DMS79 treated with DMSO at 0.1 percent for 48 hours (cell line): ENCODE data around the gene PKNOX1.
"Not testable (repeated sequence)": the region's sequence is repeated elsewhere in the genome, so short reads cannot be mapped to it uniquely, and the experiment has no call there.

Experiments used
- DNase-seq: peaks from one replicate; lab custom pipeline; 2025; lab: John Stamatoyannopoulos, UW

The PKNOX1 gene

GRCh38 chr21:42973991-42974831, at the start of gene PKNOX1:
PKNOX1 (plus strand) TSS chr21:42974562; CDS start chr21:43004382, 29,820 bp downstream.
- DNase-seq: peak; percentile 98

- no peak for DNase-seq
These were observed 49.0 kb upstream of the PKNOX1 start, which contains the start of gene ERVH48-1 for GRCh38 chr21:42925114-42925926. ERVH48-1 (minus strand) TSS chr21:42925630; CDS start chr21:42919006, 6,624 bp downstream.

GRCh38 chr21:42927474-42928200, 46.7 kb upstream of the PKNOX1 start:
- DNase-seq: not testable (repeated sequence)

GRCh38 chr21:42929969-42930368, 44.4 kb upstream of the PKNOX1 start:
- no peak for DNase-seq

- no peak for DNase-seq
These were observed 42.7 kb upstream of the PKNOX1 start for GRCh38 chr21:42931560-42932235.

GRCh38 chr21:42932378-42933136, 41.8 kb upstream of the PKNOX1 start:
- DNase-seq: not testable (repeated sequence)

- DNase-seq: not testable (repeated sequence)
These were observed 41.0 kb upstream of the PKNOX1 start for GRCh38 chr21:42933137-42933970.

GRCh38 chr21:42933973-42934372, 40.4 kb upstream of the PKNOX1 start:
- not testable (repeated sequence) for DNase-seq

- not testable (repeated sequence) for DNase-seq
These were observed 38.0 kb upstream of the PKNOX1 start for GRCh38 chr21:42936360-42936759.

- DNase-seq: not testable (repeated sequence)
These were observed 37.1 kb upstream of the PKNOX1 start for GRCh38 chr21:42937034-42937940.

GRCh38 chr21:42937960-42938605, 36.3 kb upstream of the PKNOX1 start:
- DNase-seq: no peak

- not testable (repeated sequence) for DNase-seq
These were observed 35.8 kb upstream of the PKNOX1 start for GRCh38 chr21:42938606-42938995.

- no peak for DNase-seq
These were observed 34.6 kb upstream of the PKNOX1 start for GRCh38 chr21:42939582-42940413.

GRCh38 chr21:42941696-42942085, 32.7 kb upstream of the PKNOX1 start:
- no peak for DNase-seq

GRCh38 chr21:42942244-42942643, 32.1 kb upstream of the PKNOX1 start:
- DNase-seq: no peak

GRCh38 chr21:42949094-42949755, 25.1 kb upstream of the PKNOX1 start:
- not testable (repeated sequence) for DNase-seq

- DNase-seq: not testable (repeated sequence)
These were observed 23.2 kb upstream of the PKNOX1 start for GRCh38 chr21:42951193-42951592.
